ENCODE results near the gene NTMT1.
"Not testable (repeated sequence)": the region's sequence is repeated elsewhere in the genome, so short reads cannot be mapped to it uniquely, and the experiment has no call there.

Gene NTMT1

GRCh38 chr9:129654554-129655040, 28.6 kb downstream of the NTMT1 start:
- no peak for DNase-seq (ENCODE audit: low read depth, low spot score)

GRCh38 chr9:129655154-129655553, 29.2 kb downstream of the NTMT1 start:
- no peak for DNase-seq (ENCODE audit: low read depth, low spot score)

- no peak for DNase-seq (ENCODE audit: low read depth, low spot score)
These were observed 29.7 kb downstream of the NTMT1 start for GRCh38 chr9:129655696-129656095.

GRCh38 chr9:129656795-129657390, 30.9 kb downstream of the NTMT1 start:
- DNase-seq (ENCODE audit: low read depth, low spot score): no peak

GRCh38 chr9:129661029-129661428, 35.1 kb downstream of the NTMT1 start:
- no peak for DNase-seq (ENCODE audit: low read depth, low spot score)

- not testable (repeated sequence) for DNase-seq (ENCODE audit: low read depth, low spot score)
These were observed 36.3 kb downstream of the NTMT1 start for GRCh38 chr9:129662239-129662638.

GRCh38 chr9:129664746-129665388, 38.9 kb downstream of the NTMT1 start:
- no peak for DNase-seq (ENCODE audit: low read depth, low spot score)

GRCh38 chr9:129665389-129665775, 39.4 kb downstream of the NTMT1 start, which contains the start of gene PRRX2:
Gene PRRX2, plus strand, starts transcription at chr9:129665647. Its CDS starts 221 bp downstream, at chr9:129665868.
- DNase-seq (ENCODE audit: low read depth, low spot score): no peak

GRCh38 chr9:129665814-129666520, 40.0 kb downstream of the NTMT1 start:
- no peak for DNase-seq (ENCODE audit: low read depth, low spot score)

DNA sequence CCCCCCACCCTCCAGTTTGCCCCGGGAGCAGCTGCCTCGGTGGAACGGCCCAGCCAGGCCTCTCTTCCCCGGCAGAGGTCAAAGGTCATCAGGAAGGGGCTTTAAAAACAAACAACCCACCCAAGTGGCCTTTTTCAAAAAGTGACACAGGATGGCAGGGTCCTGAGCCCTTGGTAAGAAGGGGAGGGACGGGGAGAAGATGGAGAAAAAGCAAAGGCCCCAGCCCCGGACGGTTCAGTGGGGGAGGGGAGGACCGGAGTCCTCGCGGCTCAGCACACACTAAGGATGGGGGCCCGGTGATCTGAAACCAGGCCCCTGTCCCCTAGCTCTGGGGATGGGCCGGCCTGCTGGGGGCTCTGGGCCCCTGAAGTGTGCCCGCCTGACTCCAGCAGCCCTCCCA, 40.6 kb downstream of the NTMT1 start:
- no peak for DNase-seq (ENCODE audit: low read depth, low spot score)

GRCh38 chr9:129667378-129667777, 41.4 kb downstream of the NTMT1 start:
- DNase-seq (ENCODE audit: low read depth, low spot score): no peak

GRCh38 chr9:129667850-129668249, 41.9 kb downstream of the NTMT1 start:
- no peak for DNase-seq (ENCODE audit: low read depth, low spot score)

GRCh38 chr9:129669141-129669718, 43.3 kb downstream of the NTMT1 start:
- DNase-seq (ENCODE audit: low read depth, low spot score): no peak

- DNase-seq (ENCODE audit: low read depth, low spot score): no peak
These were observed 44.0 kb downstream of the NTMT1 start for GRCh38 chr9:129669946-129670345.

DNA sequence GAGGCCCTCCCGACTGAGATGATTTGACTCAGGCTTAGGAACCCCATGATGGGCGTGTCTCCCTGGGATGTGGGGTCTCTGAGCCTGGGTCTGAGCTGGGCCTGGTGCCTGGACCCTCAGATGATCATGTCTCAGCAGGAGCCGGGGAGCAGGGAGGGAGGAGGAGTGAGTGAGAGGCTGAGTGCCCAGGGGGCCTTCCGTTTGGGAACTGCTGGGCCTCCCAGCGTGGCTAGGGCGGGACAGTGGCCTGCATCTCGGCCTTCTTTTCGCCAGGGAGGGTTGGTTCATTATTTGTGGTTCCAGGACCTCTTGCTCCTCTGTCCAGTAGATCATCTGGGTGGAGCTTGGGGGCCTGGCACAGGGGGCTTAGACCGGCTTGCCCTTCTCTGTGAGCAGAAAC, 45.1 kb downstream of the NTMT1 start:
- DNase-seq (ENCODE audit: low read depth, low spot score): no peak

DNA sequence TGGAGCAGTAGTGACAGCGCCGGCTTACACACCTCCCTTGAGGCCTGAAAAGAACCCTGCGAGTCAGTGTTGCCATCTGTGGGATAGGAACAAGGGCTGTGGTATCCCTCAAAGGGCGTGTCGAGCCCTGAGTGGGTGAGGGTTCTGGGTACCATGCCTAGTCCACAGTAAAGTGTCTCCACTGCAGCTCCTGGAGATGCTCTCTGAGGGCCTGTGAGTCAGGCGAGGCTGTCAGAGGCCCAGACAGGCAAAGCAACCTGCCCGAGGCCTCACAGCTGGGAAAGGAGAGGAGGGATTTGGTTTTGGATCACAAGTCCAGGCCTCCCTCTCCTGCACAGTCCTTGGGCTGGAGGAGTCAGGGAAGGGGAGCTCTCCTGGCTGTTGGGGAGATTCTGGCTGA, 45.6 kb downstream of the NTMT1 start:
- DNase-seq (ENCODE audit: low read depth, low spot score): no peak

DNA sequence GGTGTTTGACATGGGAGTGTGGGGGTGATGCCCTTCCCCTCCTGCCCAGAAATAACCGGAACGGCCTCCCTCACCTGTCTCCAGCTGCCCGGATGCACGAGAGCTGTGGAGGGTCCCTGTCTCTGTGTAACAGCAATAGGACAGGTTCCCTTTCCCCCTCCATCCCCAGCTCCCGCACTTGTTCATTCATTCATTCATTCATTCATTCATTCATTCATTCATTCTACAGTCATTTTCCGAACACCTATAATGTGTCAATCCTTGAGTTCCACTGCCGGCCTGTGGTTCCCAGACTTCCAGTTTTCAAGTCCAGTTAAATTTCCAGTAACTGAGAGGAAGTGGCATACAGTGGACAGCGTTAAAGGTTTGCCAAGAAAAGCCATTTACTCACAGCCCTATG, 46.7 kb downstream of the NTMT1 start:
- no peak for DNase-seq (ENCODE audit: low read depth, low spot score)

- no peak for DNase-seq (ENCODE audit: low read depth, low spot score)
These were observed 47.6 kb downstream of the NTMT1 start for GRCh38 chr9:129673602-129674001.

GRCh38 chr9:129674229-129674628, 48.3 kb downstream of the NTMT1 start:
- DNase-seq (ENCODE audit: low read depth, low spot score): no peak

GRCh38 chr9:129675620-129676019, 49.7 kb downstream of the NTMT1 start:
- DNase-seq (ENCODE audit: low read depth, low spot score): no peak

- DNase-seq (ENCODE audit: low read depth, low spot score): no peak
These were observed 50.3 kb downstream of the NTMT1 start for GRCh38 chr9:129676287-129676686.

DNA sequence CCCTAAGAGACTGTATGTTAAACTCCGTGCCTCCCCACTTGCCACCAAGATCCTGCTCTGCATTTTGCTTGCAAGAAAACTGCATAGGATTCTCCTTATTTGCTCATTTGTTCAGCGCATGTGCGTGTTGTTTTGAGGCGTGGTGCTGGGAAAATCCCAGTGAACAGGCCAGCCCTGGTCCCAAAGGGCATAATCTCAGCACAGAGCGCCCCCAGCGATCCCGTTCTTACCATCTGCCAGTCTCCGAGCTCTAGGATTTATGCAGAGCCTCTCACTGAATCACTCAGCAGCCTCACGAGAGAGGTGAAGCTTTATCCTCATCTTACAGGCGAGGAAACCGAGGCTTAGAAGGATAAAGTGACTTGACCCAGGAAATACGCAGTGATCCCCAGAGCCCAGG, 51.0 kb downstream of the NTMT1 start:
- DNase-seq (ENCODE audit: low read depth, low spot score): no peak
